Left forelimb (tissue), 1 donor: ENCODE measurements around the gene TRIM62.

Source experiments
- DNase-seq: peaks from one replicate; pipeline ENCODE4 v3.0.0-alpha.2; 2018; ENCODE audit warnings: low spot score

The TRIM62 gene

GRCh38 chr1:33097137-33097611, 84.7 kb downstream of the TRIM62 start:
- no peak for DNase-seq

- DNase-seq = no peak
Observed at GRCh38 chr1:33096363-33097005, 85.4 kb downstream of the TRIM62 start.
